ENCODE measurements around the gene CRB3.

GRCh38 chr19:6459262-6460098 is 4.6 kb upstream of the CRB3 start, which contains the start of gene SLC25A23:
- no peak for TF ChIP-seq CTCF (IDR thresholded peaks at IDR 0.05)
- no peak for TF ChIP-seq POLR2A (IDR thresholded peaks at IDR 0.05)

Data from testis (tissue), 2 donors.